GM19324 (cell line): Measurements from ENCODE around the gene ANO1.

Experiments
- ATAC-seq: cut with Tn5 transposase; IDR thresholded peaks from one replicate; pipeline ENCODE4 v1.9.1; 2021; ENCODE audit warnings: mild to moderate bottlenecking, moderate library complexity; ENCODE audit not compliant: unreplicated experiment, low FRiP score

Gene ANO1

DNA sequence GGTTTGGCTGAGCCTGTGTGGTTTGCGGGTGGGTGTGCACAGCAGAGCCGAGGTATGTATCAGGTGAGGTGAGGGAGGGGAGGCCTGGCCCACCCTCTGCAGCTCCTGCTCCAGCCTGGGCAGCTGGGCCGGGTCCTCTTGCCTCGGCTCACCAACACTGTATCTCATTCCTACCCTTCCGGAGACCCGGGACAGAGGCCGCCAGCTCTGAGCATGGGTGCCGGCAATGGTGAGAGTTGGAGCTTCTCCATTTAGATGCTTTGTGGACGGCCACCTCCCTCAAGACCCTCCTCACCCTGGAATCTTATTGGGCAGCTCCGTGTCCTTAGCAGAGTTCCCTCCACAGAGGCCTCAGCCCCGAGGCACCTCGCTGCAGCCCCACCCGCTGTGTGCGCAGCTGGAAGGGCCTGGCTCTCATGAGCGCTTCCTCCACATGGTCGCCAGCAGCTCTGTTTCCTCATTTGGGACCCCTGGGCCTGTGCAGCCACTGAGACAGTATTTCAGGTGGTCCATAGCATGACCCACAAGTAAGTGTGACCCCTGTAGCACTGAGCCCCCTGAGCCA lies 55.7 kb downstream of the ANO1 start:
- ATAC-seq, result no peak

DNA sequence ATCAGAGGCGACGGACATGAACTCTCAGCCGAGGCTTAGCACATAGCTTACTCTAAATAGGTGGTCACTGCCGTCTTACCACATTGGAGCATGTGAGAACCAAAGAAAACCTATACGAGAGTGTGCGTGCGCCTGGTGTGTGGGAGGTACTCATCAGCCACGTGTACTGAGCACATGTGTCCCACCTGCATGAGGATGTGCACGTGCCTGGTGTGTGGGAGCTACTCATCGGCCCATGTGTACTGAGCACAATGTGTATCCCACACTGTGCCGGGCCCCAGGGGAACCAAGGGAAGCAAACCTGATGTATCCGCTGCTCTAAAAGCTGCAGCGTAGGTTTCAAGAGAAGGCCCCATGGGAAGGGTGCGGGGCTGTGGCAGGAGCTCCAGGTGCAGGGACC lies 56.4 kb downstream of the ANO1 start:
- no peak for ATAC-seq

DNA sequence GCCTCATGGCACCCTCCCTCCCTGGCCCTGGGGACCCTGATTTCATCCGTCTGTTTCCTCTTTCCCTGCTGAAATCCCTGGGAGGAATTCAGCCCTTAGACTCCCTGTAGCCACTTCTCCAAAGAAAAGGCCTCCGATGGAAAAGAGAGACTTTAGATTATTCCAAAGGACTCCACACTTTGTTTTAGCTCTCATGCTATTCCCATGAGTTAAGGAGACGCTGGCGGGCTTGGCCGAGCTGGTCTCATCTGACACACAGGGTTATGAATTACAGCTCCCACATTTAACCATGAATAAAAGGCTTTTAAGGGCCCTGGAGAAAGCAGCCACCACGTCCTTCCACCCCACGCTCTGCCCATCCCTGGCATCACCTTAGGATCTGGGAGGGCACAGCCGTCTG lies 57.0 kb downstream of the ANO1 start:
- no peak for ATAC-seq

DNA sequence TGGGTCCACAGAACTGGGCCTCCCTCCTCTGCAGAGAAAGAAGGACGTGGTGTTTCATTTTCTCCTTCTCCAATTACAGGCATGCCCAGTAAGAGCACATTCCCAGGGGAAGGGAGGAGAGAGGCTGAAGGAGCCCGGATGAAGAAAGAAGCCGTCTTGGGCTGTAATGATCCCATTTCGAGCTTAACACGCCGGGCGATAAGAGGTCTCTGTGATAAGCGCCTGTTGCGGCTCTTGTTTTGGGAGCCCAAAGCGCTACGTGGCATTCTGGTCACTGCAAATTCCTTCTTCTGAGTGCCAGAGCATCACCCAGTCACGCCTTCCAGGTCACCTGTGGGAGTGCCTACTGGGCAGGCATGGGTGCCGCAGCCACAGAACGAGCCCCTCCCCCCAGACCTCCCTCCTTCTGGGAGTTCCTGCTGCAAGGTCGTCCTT lies 57.5 kb downstream of the ANO1 start:
- ATAC-seq, result no peak

DNA sequence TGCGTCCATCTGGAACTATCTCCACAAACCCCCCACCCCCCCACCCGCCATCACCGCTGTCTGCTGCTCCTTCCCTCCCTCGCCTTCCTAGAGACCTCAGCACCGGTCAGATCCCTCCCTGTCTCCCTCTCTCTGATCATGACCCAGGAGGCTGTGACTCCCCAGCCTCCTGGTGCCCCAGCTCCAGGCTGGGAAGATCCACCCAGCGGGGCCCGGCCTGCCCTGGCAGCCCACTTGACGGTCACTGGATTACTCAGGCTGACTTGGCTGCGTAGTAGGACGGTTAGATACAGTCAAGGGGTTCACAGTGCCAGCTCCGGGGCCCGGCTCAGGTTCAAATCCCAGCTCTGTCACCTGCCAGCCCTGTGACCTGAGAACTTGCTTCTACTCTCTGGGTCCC lies 59.3 kb downstream of the ANO1 start:
- ATAC-seq, result no peak

DNA sequence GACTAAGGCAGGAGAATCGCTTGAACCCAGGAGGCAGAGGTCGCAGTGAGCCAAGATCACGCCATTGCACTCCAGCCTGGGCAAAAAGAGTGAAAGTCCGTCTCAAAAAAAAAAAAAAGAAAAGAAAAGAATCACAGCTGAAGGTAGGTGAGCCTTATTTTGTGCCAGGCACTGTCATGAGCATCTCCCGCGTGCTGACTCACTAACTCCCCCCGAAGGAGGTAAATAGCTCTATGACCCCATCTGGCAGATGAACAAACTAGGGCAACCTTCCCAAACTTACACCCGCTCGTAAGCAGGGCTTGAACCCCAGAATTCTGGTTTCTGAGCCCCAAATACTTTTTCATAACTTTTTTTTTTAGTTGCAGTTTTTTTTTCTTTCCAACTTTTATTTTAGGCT lies 60.3 kb downstream of the ANO1 start:
- ATAC-seq, result no peak

DNA sequence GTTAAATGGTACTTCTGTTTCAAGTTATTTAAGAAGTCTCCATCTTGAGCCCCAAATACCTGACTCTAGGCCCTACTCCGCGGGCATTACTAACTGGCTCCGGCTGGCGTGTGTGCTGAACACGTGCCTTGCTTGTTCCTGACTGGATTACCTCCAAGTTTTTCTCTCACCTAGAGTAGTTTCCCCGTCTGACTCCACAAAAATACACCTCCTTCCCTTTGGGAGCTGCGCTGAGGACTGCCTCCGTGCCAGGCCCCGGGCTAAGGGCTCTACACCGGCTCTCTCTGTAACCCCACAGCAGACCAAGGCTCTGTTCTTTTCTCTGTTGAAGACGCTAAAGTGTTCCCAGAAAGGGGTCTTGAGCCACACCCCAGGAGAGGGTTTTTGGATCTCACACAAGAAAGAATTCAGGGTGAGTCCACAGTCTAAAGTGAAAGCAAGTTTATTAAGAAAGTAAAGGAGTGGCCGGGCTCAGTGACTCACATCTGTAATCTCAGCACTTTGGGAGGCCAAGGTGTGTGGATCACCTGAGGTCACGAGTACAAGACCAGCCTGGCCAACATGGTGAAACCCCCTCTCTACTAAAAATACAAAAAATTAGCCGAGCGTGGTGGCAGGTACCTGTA lies 61.8 kb downstream of the ANO1 start:
- no peak for ATAC-seq

DNA sequence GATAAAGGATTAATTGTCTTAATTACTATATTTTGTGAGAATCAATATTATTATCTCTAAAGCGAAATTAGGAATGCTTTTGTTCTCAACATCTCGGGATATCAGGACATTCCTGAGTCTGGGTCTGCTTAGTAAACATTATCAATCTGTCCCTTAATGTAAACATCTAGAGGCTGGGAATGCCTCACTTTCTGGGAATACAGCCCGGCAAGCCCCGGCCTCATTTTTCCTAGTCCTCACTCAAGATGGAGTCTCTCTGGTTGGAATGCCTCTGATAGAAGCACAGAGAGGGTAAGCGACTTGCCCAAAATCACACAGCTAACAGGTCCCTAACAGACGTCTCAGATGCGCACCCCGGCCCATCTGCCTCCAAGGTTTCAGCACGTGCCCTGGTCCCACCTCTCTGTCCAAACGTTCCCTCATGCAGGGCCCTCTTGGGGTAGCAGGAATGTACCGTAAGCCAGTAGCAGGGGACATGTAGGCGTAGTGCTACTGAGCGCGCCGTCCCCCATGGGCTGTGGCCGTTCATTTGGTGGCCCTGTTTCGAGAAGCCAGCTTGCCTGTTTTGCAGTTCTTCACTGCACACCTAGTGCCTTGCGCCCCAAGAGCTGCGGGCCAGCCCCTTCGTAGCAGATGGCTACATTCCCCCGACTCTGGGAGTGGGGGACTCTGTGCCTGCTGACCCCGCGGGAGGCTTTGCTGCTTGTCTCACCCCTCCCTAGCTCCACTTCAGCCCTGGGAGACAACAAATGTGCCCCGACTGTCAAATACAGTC lies 62.8 kb downstream of the ANO1 start:
- no peak for ATAC-seq

DNA sequence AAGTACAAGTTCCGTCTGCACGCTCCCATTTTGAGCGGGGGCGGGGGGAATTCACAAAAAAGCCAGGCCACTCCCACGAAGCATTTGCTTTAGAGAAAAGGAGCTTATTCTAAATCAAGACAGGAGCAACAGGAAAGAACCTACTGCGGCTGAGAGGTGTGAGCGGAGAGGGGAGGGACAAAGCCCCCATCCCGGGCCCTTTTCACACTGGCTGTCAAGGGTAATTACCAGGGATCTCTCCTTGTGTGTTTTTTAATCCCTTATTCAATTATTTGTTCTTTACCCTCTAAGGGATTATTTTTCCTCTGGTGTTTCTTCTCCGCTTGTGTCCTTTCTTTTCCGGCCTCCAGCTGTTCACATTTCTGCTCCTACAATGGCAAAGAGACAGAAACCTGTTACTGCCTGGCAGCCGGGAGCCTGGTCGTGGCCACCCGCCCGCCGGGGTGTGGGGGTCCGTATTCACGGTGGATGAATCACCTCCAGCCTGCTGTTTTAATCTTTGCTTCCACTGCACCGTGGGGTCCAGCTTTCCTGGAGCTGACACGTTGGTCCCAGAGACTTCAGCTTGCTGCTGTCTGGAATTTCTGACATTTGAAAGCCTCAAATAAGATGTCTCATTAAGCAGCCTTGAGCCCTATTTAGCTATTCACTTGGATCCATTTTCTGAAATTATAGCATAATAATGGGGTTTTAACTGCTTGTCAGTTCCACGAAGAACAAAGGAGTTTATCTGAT lies 63.5 kb downstream of the ANO1 start:
- ATAC-seq, result no peak

DNA sequence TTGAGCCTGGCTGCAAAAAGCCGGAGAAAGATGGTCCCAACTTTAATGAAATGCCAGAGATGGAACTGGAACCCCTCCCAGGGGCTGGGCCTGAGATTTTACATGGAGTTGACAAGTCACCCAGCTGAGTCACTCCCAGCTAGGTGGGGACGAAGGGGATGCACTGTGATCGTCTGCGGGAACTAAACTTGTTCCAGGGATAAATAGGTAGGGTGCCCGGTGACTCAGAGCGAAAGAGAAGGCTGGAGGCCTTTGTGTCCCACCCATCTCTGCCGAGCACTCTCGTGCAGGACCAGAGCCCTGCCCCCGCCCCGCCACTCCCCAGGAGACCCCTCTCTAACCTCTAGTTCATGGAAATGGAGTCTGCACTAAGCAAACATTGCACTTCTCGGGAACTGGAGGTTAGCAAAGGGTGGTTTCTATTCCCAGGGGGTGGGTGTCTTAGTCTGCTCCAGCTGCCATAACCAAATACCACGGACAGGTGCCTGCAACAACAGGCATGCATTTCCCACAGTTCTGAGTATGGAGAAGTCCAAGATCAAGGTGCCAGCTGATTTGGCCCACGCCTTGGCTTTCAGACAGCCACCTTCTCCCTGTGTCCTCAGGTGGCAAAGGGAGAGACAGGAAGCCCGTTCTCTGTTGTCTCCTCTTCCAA lies 64.2 kb downstream of the ANO1 start:
- no peak for ATAC-seq

DNA sequence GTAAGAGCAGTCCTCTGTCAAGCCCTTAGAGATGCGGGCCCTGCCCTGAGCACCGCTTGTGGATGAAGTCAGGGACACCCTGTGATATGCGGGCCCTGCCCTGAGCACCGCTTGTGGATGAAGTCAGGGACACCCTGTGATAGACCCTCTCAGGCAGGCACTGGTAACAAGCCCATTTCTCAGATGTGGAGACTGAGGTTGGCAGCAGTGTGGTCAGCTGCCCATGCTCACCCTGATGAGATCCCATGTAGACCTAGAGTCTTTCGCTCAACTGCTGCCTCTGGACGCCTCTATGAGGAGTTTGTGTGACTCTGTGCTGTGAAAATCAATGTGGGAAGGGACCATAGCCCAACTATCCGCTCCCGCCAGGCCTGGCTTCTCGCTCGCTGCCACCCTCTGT lies 66.1 kb downstream of the ANO1 start:
- no peak for ATAC-seq

DNA sequence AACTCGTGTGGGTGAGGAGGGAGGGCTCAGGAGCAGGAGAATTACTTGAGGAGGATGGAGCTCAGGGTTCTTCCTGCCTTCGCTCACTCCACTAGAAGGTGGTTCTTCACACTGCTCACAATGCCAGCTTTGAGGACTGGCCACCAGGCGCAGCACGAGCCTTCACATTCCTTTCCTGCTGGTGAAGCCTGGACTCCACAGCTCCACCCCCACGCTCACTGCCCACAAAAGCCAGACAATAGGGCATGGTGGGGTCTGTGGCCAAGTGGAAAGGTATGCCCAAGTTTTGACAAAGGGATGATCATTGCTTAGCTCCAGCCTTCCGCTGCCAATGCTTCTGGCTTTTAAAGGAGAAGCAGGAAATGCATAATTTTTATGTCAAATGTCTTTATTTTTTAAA lies 67.0 kb downstream of the ANO1 start:
- no peak for ATAC-seq

DNA sequence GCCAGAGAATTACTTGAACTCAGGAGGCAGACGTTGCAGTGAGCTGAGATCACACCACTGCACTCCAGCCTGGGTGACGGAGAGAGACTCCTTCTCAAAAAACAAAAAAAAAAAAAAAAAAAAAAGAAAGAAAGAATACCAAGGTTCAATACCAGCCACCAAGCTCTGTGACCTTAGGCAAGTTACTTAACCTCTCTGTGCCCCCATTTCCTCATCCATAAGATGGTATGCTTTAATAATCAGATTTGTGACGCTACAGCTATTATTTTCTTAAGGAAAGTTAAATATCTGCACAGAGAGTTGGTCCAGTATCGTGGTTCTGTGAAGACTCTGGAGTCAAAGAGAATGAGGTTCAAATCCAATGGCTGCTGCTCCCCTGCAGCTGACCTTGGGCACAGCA lies 67.7 kb downstream of the ANO1 start:
- ATAC-seq, result no peak

DNA sequence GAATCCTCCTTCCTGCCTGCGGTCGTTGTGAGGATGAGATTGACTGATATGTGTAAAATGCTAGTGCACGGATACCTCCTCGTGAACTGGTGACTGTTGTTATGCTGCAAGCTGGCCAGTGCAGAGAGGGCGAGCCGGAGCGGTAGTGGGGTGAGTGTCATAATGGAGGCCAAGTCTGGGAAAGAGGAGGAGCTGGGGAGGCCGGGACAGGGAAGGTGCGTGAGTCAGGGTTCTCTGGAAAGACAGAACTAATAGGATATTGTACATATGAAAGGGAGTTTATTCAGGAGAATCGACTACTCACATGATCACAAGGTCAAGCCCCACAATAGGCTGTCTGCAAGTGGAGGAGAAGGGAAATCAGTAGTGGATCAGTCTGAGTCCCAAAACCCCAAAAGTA lies 68.2 kb downstream of the ANO1 start:
- ATAC-seq, result no peak

DNA sequence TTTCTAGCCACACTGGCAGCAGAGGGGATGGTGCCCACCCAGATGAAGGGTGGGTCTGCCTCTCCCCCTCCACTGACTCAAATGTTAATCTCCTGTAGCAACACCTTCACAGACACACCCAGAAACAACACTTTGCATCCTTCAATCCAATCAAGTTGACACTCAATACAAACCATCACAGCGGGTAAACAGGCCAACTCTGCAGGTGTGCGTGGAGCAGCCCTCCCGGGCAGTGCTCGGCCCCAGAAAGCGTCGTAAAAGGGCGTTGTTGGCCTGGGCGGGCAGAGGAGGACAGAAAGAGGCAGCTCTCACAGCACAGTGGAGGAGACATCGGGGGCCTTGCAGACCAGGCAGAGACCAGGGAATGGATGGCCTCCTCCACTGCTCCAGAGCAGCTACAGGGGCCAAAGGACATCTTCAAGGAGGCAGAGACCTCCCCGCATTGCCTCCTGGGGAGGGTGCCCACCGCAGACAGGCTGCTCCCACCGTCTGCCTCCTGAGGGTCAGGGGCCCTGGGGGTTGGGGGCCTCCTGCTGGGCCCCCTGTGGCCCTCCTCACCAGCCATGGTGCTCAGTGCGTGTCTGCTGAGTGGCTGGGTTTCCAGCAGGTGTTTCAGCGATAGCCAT lies 68.9 kb downstream of the ANO1 start:
- no peak for ATAC-seq

DNA sequence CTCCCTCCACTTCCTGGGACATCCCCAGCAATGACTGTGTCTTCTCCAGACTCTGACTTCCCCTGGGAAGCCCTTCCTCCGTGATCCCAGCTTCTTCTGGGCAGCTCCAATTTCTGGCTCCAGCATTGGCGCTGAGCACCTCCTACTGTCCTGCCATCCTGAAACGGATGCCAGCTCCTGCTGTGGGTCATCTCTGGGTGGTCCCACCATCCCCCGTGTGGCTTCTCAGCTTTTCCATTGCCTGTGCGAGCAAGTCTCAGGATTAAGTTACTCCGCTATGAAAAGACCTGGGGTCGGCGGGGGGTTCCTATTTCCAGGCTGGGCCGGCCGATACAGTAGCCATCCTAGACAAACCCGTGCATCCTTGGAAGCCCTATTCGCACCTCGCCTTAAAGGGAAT lies 69.6 kb downstream of the ANO1 start:
- no peak for ATAC-seq

DNA sequence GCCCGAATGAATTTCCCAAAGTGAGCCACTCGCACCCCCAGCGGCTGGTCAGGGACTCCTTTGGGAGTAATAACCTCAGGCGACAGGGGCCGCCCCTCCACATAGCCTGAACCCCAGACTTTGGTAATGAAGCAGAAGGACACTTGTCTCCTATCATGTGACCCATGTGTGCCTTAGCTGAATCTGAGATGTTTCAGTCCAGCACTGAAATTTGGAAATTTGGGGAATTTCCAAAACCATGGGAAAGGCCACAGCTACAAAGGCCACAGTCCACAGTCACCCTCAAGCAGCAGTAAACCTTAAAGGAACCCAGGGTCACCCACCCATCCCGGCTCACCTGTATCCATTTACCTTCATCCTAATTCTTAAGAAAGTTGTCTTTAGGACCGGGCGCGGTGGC lies 73.6 kb downstream of the ANO1 start:
- no peak for ATAC-seq

DNA sequence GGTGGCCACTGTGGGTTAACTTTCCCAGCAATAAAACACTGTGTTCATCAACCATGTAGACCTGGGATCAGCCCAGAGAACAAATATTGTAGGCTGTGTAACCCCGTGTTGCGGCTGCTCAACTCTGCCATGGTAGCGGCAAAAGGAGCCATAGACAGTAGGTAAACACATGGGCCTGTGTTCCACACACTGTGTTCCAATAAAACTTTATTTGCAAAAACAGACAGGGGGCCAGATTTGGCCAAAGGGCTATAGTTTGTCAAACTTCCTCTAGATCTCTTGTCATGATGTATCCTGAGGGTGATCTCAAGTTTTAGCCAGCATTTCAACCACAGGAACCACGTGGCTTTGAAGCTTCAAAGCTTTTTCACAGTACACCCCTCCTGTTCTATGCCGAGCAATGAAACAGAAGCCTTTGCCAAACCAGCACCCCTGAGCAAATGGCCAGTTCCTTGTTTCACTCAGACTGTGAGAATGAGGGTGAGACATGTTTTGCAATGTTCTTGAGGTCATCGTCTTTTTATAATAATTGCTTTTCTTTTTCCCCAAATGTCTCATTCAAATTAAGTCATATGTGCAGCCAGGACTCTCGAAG lies 75.1 kb downstream of the ANO1 start:
- no peak for ATAC-seq

DNA sequence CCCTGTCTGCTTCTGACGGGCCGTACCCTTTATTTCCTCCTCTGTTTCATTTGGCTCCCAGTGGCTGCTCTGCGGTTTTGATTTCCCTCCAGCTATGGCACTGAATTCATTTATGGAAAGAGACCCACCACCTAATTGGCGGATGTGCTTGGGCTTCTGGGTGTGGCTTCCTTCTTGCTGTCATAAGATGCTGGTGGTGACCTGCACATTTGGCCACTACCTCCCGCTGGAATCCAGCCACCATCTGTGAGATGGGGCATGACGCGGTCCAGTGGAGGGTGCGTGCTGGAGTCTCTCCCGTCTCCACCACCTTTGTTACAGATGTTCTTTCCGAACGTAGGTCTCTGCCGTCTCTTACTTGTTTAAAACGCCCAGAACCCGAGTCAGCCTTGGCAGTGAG lies 77.3 kb downstream of the ANO1 start:
- no peak for ATAC-seq
